ENCODE measurements around the gene FGFR3.

FGFR3 gene

GRCh38 chr4:1766106-1767060, 26.7 kb upstream of the FGFR3 start:
- no peak overlapping the region for H3K4me3 ChIP-seq (ENCODE audit: low read length)
- no peaks in the 10 kb centered on the region for H3K9me3 ChIP-seq (ENCODE audit: control insufficient read depth, low read length)
- no peak overlapping the region for H3K9ac ChIP-seq (ENCODE audit: low read length)
- no peaks in the 10 kb centered on the region for H3K36me3 ChIP-seq (ENCODE audit: control insufficient read depth, insufficient read depth, low read length)
- H3K4me1 ChIP-seq (ENCODE audit: control insufficient read depth, insufficient read depth, low read length) = peaks cover 4% of the 10 kb centered on the region
- H3K27me3 ChIP-seq (ENCODE audit: control insufficient read depth, insufficient read depth, low read length) = peaks cover 55% of the 10 kb centered on the region

DNA sequence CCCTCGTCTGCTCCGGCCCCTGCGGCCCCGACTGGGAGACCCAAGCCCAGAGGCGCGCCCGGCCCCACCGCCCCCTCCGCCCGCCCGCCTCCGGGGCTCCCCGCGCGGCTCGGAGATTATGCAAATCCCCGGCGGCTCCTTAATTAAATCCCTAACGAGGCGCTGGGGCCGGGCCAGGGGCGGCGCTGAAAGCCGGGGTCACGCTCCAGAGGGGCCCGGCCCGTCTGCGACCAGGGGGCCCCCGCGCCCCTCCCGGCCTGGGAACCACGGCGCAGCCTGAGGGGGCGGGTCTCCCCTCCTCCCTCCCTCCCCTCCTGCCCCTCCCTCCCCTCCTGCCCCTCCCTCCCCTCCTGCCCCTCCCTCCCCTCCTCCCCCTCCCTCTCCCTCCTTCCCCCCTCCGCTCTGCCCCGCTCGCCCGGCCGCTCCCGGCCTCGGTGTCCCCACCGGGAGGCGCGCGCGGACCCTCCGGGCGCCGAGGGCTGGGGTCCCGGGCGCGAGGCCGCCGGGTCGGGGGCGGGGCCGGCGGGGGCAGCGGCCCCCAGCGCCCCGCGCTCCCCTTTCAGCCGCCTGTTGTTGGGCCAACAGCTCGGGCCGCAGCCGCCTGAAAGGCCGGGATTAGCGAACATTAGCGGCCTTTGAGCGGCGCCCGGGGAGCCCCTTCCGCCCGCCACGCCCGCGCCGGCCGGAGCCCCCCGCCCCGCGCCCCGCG, 25.9 kb upstream of the FGFR3 start:
- Histone ChIP-seq H3K9me3 (ENCODE audit: control insufficient read depth, low read length) (no peaks in the 10 kb centered on the region), H3K36me3 (ENCODE audit: control insufficient read depth, insufficient read depth, low read length) (no peaks in the 10 kb centered on the region), H3K4me3 (ENCODE audit: low read length) (no peak overlapping the region), H3K9ac (ENCODE audit: low read length) (no peak overlapping the region), H3K4me1 (ENCODE audit: control insufficient read depth, insufficient read depth, low read length) (peaks cover 6% of the 10 kb centered on the region), H3K27me3 (ENCODE audit: control insufficient read depth, insufficient read depth, low read length) (peaks cover 52% of the 10 kb centered on the region)

- Histone ChIP-seq H3K4me1 (ENCODE audit: control insufficient read depth, insufficient read depth, low read length) (peaks cover 13% of the 10 kb centered on the region), H3K9ac (ENCODE audit: low read length) (no peak overlapping the region), H3K4me3 (ENCODE audit: low read length) (no peak overlapping the region), H3K9me3 (ENCODE audit: control insufficient read depth, low read length) (no peaks in the 10 kb centered on the region), H3K27me3 (ENCODE audit: control insufficient read depth, insufficient read depth, low read length) (peaks cover 52% of the 10 kb centered on the region), H3K36me3 (ENCODE audit: control insufficient read depth, insufficient read depth, low read length) (no peaks in the 10 kb centered on the region)
Observed at GRCh38 chr4:1767770-1768366, 25.2 kb upstream of the FGFR3 start.

DNA sequence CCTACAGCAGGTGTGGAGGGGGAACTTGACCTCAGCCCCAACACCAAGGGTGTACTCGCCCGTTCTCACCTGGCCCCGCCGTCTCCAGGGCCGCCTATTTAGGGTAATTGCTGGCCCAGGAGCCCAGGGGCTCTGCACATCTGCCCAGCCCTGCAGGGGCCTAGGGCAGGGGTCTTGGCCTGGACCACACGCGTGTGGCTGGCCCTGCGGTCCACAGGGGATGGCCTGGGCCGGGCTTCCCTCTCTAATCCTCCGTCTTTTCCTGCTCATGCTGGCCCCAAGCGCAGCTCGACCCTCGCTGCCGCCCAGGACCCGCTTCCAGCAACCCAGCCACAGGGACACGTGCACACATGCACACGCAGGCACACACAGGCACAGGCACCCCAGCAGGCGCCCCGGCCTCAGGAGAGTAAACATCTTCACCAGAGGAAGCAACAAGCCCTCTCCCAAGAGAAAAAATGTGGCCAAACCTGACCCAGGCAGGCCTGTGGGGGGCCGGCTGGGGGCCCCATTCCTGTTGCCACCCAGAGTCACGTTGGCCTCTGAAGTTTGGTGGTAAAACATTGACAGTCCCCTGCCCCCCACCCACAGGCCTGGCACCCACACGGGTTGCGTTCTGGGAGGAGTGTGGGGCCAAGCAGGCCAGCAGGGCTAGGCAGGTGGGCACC, 24.6 kb upstream of the FGFR3 start:
- Histone ChIP-seq H3K4me3 (ENCODE audit: low read length) (no peak overlapping the region), H3K4me1 (ENCODE audit: control insufficient read depth, insufficient read depth, low read length) (peaks cover 16% of the 10 kb centered on the region), H3K9me3 (ENCODE audit: control insufficient read depth, low read length) (no peaks in the 10 kb centered on the region), H3K9ac (ENCODE audit: low read length) (no peak overlapping the region), H3K27me3 (ENCODE audit: control insufficient read depth, insufficient read depth, low read length) (peaks cover 51% of the 10 kb centered on the region), H3K36me3 (ENCODE audit: control insufficient read depth, insufficient read depth, low read length) (no peaks in the 10 kb centered on the region)

- Histone ChIP-seq H3K9me3 (ENCODE audit: control insufficient read depth, low read length) (no peaks in the 10 kb centered on the region), H3K4me1 (ENCODE audit: control insufficient read depth, insufficient read depth, low read length) (peaks cover 12% of the 10 kb centered on the region), H3K27me3 (ENCODE audit: control insufficient read depth, insufficient read depth, low read length) (peaks cover 49% of the 10 kb centered on the region)
Observed at GRCh38 chr4:1769692-1770091, 23.4 kb upstream of the FGFR3 start.

DNA sequence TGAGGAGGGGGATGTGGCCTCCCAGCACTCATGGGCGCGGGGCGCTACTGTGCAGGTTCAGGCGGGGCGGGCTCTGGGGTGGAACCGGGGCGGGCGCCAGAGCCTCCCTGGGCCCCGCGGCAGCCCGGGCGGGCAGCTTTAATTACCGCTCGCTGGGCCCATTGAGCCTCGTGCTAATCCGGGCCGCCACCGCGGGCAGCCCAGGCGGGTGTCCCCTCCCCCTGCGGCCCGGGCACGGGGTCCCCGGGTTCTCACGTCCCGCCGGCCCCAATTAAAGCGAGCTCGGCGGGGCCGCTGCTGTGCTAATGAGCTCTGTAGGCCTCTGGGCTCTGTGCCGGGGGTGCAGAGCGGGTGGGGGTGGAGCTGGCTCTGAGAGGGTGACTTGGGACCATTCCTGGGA, 22.8 kb upstream of the FGFR3 start:
- H3K4me1 ChIP-seq (ENCODE audit: control insufficient read depth, insufficient read depth, low read length) = peaks cover 12% of the 10 kb centered on the region
- H3K27me3 ChIP-seq (ENCODE audit: control insufficient read depth, insufficient read depth, low read length) = peaks cover 44% of the 10 kb centered on the region
- no peaks in the 10 kb centered on the region for H3K9me3 ChIP-seq (ENCODE audit: control insufficient read depth, low read length)
- no peak overlapping the region for H3K9ac ChIP-seq (ENCODE audit: low read length)
- no peaks in the 10 kb centered on the region for H3K36me3 ChIP-seq (ENCODE audit: control insufficient read depth, insufficient read depth, low read length)
- H3K4me3 ChIP-seq (ENCODE audit: low read length) = no peak overlapping the region

More at GRCh38 chr4:1769692-1770091, 23.4 kb upstream of the FGFR3 start:
- Histone ChIP-seq H3K36me3 (ENCODE audit: control insufficient read depth, insufficient read depth, low read length) (no peaks in the 10 kb centered on the region), H3K9ac (ENCODE audit: low read length) (no peak overlapping the region), H3K4me3 (ENCODE audit: low read length) (no peak overlapping the region)

DNA sequence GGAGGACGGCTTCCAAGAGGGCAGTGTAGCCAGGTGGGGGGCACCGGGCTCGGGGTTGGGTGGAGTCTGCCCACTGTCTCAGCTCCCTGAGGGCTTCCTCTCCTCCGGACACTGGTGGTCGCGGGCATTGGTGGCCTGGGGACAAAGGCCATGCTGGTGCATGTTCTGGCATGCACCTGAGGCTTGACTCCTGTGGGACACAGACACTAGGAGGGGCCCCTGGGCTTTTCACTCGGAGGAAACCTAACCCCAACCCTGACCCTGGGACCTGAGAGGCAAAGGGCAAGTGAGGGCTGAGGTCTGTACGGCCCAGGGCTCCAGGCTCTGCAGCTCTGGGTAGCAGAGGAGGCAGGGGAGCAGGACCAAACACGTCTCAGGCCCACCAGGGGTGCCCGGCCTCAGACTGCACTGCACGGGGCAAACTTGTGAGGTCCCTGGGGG, 22.3 kb upstream of the FGFR3 start:
- H3K4me1 ChIP-seq (ENCODE audit: control insufficient read depth, insufficient read depth, low read length) = peaks cover 12% of the 10 kb centered on the region
- no peak overlapping the region for H3K4me3 ChIP-seq (ENCODE audit: low read length)
- peaks cover 42% of the 10 kb centered on the region for H3K27me3 ChIP-seq (ENCODE audit: control insufficient read depth, insufficient read depth, low read length)
- no peak overlapping the region for H3K9ac ChIP-seq (ENCODE audit: low read length)
- H3K36me3 ChIP-seq (ENCODE audit: control insufficient read depth, insufficient read depth, low read length) = no peaks in the 10 kb centered on the region
- no peaks in the 10 kb centered on the region for H3K9me3 ChIP-seq (ENCODE audit: control insufficient read depth, low read length)

DNA sequence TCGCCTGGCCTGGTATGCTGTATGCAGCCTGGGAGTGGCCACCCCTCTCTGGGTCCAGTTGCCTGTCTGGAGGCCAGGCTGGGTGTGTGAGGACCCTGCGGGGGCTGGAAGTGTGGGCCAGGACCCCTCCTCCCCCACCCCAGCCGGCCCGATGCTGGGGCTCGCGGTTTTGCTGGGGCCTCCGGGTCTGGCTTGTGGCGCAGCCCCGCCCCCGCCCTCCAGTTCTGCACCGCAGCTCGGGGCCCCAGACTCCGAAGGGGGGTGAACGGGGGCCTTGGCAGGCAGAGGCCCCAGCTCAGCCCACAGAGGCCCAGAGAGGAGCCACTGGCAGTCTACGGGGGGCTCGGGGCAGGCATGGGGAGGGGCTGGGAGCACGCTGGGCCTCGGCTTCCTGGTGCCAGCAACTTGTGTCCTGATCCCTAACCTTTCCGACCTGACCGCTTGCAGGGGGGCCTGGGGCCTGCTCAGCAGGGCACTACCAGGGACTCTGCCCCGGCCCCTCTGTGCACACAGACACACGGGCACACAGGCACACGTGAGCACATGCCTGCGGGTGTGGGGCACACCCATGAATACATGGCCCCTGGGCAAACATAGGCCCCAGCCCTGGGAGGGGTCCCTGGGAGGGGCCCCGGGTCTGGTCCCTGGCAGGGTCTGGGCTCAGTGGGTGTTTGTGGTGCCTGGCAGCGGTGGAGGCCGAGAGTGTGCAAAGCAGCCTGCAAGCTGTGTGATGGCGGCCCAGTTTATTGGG, 21.4 kb upstream of the FGFR3 start:
- H3K4me3 ChIP-seq (ENCODE audit: low read length) = no peak overlapping the region
- H3K9ac ChIP-seq (ENCODE audit: low read length) = no peak overlapping the region
- no peaks in the 10 kb centered on the region for H3K36me3 ChIP-seq (ENCODE audit: control insufficient read depth, insufficient read depth, low read length)
- H3K4me1 ChIP-seq (ENCODE audit: control insufficient read depth, insufficient read depth, low read length) = peaks cover 12% of the 10 kb centered on the region
- H3K27me3 ChIP-seq (ENCODE audit: control insufficient read depth, insufficient read depth, low read length) = peaks cover 37% of the 10 kb centered on the region
- no peaks in the 10 kb centered on the region for H3K9me3 ChIP-seq (ENCODE audit: control insufficient read depth, low read length)

GRCh38 chr4:1772853-1773538, 20.1 kb upstream of the FGFR3 start:
- Histone ChIP-seq H3K4me3 (ENCODE audit: low read length) (no peak overlapping the region), H3K9me3 (ENCODE audit: control insufficient read depth, low read length) (no peaks in the 10 kb centered on the region), H3K36me3 (ENCODE audit: control insufficient read depth, insufficient read depth, low read length) (no peaks in the 10 kb centered on the region), H3K27me3 (ENCODE audit: control insufficient read depth, insufficient read depth, low read length) (peaks cover 43% of the 10 kb centered on the region), H3K9ac (ENCODE audit: low read length) (no peak overlapping the region), H3K4me1 (ENCODE audit: control insufficient read depth, insufficient read depth, low read length) (peaks cover 12% of the 10 kb centered on the region)

- Histone ChIP-seq H3K27me3 (ENCODE audit: control insufficient read depth, insufficient read depth, low read length) (peaks cover 39% of the 10 kb centered on the region), H3K9me3 (ENCODE audit: control insufficient read depth, low read length) (no peaks in the 10 kb centered on the region), H3K36me3 (ENCODE audit: control insufficient read depth, insufficient read depth, low read length) (no peaks in the 10 kb centered on the region), H3K4me1 (ENCODE audit: control insufficient read depth, insufficient read depth, low read length) (peaks cover 12% of the 10 kb centered on the region), H3K4me3 (ENCODE audit: low read length) (no peak overlapping the region), H3K9ac (ENCODE audit: low read length) (no peak overlapping the region)
Observed at GRCh38 chr4:1773754-1774153, 19.3 kb upstream of the FGFR3 start.

All from mucosa of stomach (tissue), 1 donor.